ENCODE results near the gene JUNB.

JUNB gene

GRCh38 chr19:12841094-12841493, 49.8 kb downstream of the JUNB start:
- H3K36me3 ChIP-seq (ENCODE audit: insufficient read depth, low read length), result no peaks in the 10 kb centered on the region
- TF ChIP-seq EZH2phosphoT487 (IDR thresholded peaks at IDR 0.05; ENCODE audit: borderline replicate concordance) (no peak), CTCF (conservative IDR thresholded peaks at IDR 0.05; ENCODE audit: low read length) (no peak)
- H3K9ac ChIP-seq (ENCODE audit: low read depth, low read length, poor library complexity, severe bottlenecking), result no peak overlapping the region
- peak overlapping the region; percentile 31 for H3K4me2 ChIP-seq (ENCODE audit: low read depth, low read length, poor library complexity, severe bottlenecking)
- H3K9me3 ChIP-seq (ENCODE audit: insufficient read depth, low read depth, low read length), result no peaks in the 10 kb centered on the region
- no peaks in the 10 kb centered on the region for H3K9me2 ChIP-seq (replicated peaks; ENCODE audit: low read depth, low read length)
- no peaks in the 10 kb centered on the region for H3K27me3 ChIP-seq (ENCODE audit: insufficient read depth, low read length, poor library complexity, severe bottlenecking)
- peaks cover 28% of the 10 kb centered on the region for H3K79me2 ChIP-seq (ENCODE audit: insufficient read depth, low read length)
- no peak overlapping the region for H2AFZ ChIP-seq (ENCODE audit: low read length)
- peaks cover 33% of the 10 kb centered on the region for H4K20me1 ChIP-seq (ENCODE audit: insufficient read depth, low read length, poor library complexity, severe bottlenecking)
- H3K4me3 ChIP-seq (ENCODE audit: low read length, poor library complexity, severe bottlenecking), result no peak overlapping the region
- H3F3A ChIP-seq (ENCODE audit: low read depth), result no peaks in the 10 kb centered on the region
- peaks cover 14% of the 10 kb centered on the region for H3K4me1 ChIP-seq (ENCODE audit: insufficient read depth, low read length, poor library complexity, severe bottlenecking)

- H3K4me3 ChIP-seq (ENCODE audit: low read length, poor library complexity, severe bottlenecking), result no peak overlapping the region
- no peaks in the 10 kb centered on the region for H3K9me3 ChIP-seq (ENCODE audit: insufficient read depth, low read depth, low read length)
- peaks cover 28% of the 10 kb centered on the region for H3K79me2 ChIP-seq (ENCODE audit: insufficient read depth, low read length)
- H3K9ac ChIP-seq (ENCODE audit: low read depth, low read length, poor library complexity, severe bottlenecking), result no peak overlapping the region
- no peaks in the 10 kb centered on the region for H3K36me3 ChIP-seq (ENCODE audit: insufficient read depth, low read length)
- no peak for TF ChIP-seq CTCF (conservative IDR thresholded peaks at IDR 0.05; ENCODE audit: low read length)
- no peak overlapping the region for H3K4me2 ChIP-seq (ENCODE audit: low read depth, low read length, poor library complexity, severe bottlenecking)
- no peak overlapping the region for H2AFZ ChIP-seq (ENCODE audit: low read length)
- H3K9me2 ChIP-seq (replicated peaks; ENCODE audit: low read depth, low read length), result no peaks in the 10 kb centered on the region
- H3F3A ChIP-seq (ENCODE audit: low read depth), result no peaks in the 10 kb centered on the region
- peaks cover 33% of the 10 kb centered on the region for H4K20me1 ChIP-seq (ENCODE audit: insufficient read depth, low read length, poor library complexity, severe bottlenecking)
- H3K4me1 ChIP-seq (ENCODE audit: insufficient read depth, low read length, poor library complexity, severe bottlenecking), result peaks cover 14% of the 10 kb centered on the region
- H3K27me3 ChIP-seq (ENCODE audit: insufficient read depth, low read length, poor library complexity, severe bottlenecking), result no peaks in the 10 kb centered on the region
These were observed 51.2 kb downstream of the JUNB start for GRCh38 chr19:12842511-12842910.
